MV-4-11 (cell line): ENCODE results near the gene PAK1.
"Not testable (repeated sequence)": the region's sequence is repeated elsewhere in the genome, so short reads cannot be mapped to it uniquely, and the experiment has no call there.

Experiments
- DNase-seq: peaks from one replicate; lab custom pipeline; 2025; lab: John Stamatoyannopoulos, UW

The PAK1 gene

DNA sequence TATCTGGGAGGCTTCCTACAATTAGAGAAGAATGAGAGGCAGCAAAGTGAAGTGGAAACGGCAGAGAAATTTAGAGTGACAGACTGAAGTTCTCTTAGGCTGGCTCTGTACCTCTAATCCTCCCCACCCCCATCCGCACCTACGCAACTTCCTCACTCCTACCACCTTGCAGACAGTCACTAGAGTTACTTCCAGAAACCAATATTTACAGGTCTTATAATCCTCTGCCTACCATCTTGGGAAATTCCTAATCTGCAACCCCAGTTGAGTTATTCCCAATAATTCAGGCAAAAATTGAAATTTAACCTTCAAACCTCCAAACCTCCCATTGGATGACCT, 71.7 kb downstream of the PAK1 start:
- no peak for DNase-seq

DNA sequence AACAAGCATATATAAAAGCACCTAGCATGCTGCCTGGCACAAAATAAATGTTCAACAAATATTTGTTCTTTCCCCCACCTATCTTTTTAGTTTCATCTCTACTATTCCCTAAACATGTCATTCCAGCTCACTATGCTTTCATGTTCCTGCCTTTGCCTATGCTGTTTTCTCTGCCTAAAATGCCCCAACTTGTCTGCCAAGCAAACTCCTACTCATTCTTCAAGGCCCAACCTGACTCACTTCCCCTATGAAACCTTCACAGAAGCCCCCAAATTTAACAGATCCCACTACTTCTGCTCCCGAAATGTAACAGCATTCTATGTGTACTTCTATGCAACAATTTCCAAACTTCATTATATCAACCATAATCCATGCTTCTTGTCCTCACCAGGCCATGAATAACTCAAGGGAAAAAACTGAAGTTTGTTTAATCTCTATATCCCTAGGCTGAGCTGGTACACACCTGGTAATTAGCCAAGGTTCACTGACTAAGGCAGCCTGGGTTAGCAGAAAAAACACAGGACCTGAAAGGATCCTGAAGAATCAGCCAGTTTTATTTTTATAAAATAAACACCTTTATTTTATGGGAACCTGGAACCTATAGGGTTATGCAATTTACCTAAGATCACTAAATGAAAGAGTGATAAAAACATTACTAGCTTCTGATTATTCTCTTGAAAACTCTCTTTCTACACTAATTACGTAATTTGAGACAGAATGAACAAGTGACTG, 72.2 kb downstream of the PAK1 start:
- DNase-seq = no peak

DNA sequence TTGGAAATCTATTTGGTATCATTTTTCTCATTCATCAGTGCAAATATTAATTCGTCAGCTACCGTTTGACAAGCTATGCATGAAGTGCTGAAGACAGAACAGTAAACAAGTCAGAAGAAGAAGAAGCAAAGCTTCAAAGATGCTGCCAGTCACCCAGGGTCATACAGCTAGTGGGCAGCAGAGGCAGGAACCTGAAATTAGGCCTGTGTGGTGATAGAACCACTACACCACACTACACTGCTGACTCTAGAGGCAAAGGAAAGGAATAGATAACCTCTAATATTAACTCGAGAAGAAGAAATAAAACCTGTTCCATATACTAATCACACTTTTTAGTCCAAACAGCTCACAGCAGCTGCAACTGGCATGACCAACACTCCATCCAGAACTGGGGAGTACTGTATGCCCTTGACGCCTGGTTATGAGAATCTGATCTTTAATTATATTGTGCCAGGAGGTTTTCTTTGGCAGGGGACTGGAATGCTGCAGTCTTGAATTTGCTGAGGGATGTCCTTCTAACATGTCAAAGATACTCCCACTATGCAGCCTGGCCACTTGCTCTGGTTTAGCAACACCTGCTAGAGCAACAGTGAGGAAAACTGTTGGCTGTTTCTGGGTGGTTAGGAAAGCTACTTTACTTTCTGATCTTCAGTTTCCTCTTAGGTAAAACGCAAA, 73.0 kb downstream of the PAK1 start:
- DNase-seq = no peak

DNA sequence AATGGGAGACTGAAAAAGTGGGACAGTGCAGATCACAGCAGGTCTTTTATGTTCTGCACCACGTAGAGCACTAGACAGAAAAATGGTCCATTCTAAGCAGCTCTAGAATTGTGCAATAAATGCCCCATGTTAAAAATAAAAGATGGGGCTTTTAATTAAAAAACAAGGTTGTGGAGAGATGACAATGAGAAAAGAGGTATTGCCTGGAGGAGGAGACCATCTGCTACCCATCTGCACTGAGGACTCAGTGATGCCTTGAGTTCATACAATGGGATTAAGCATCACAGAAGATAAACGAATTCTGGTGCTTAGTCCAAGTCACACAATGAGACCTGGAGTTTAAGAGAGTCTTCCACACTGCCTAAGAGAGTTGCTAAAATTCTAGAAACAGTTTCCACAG, 73.6 kb downstream of the PAK1 start:
- no peak for DNase-seq

DNA sequence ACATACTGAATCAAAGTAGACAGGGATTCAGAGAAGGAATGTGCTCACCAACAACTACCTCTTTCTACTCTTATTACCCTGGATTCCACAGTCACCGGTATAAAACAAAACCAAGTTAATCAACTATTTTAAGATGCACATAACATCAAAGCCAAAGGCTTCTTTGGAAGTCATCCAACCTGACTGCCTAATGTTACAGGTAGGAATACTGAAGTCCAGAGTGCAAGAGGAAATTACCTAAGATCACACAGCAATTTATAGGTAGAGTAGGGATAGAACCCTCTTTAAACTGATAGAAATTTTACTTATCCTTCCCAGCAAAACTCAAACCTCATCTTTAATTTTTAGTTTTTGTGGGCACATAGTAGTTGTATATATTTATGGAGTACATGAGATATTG, 76.3 kb downstream of the PAK1 start:
- DNase-seq = no peak

DNA sequence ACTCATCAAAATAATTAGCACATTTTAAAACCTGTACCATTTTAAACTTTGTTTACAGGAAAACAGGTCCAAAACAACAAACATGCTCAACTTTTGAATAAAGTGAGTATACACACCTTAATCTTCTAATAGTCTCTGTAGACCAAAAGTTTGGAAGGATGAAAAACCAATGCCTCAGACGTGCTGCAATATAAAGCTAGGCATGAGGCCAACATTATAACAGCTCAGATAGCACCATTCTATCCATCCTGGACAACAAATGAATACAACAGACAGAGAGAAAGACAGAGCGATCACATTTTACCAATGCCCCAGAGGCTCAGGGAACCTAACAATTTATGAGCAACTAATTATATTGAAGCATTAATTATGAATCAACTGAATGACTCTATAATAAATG, 77.0 kb downstream of the PAK1 start:
- DNase-seq = no peak

DNA sequence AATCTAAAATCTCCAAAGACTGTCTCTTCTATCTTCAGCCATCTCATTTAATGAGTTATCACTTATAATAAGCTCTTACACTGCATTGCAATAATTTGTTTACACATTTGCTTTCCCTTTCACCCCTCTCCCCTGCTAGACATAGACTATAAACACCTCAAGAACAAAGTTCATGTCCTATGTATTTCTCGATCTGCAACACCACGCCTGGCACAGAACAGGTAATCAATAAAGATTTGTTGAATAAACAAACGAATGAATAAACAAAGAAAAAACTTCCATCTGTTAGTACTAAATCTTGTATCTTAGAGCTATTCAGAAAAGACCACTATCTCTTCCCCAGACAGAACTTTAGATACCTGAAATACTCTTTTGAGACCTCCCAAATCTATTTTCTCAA, 77.6 kb downstream of the PAK1 start:
- DNase-seq = no peak

DNA sequence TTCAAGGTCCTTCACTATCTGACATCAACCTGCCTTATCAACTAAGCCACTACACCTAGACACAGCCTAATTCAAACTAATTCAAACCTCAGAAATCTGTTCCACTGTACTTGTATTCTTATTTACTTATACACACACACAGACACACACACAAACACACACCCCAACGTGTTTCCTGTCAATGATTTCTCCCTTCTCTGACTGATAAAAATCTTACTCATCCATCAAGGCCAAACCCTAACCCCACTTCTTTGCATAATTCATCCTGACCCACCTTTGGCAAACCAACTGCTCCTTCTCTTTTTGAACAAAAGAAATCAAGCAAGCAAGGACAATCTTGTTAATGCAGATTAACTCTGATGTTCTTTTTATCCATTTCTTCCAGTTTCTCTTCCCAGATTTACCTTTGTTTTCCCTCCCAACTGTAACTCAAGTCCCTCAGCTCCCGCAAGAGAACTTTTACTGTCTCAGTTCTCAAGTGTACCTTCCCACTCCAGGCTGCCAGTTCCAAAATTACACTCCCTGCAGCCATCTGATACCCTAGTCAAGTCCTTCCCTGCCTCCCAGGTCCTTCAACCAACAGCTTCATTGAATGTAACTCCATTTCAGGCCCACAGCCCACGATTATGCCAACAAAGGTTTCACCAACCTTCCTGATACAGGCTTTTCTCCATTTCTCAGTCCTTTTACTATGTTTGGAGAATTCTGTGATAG, 78.3 kb downstream of the PAK1 start:
- no peak for DNase-seq

DNA sequence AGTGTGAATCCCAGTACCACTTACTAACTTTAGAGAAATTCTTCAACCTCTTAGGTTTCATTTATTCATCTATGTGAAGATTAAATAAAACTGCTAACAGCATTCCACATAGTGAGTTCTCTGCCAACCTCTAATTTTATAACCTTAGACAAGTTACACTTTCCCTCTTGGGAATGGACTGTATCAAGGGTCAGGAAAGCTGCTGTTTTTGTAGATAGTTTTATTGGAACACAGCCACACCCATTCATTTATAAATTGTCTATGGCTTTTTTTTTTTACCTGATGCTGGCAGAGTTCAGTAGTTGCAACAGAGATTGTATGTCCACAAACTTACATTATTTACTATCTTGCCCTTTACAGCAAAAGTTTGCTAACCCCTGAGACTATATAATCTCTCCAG, 81.1 kb downstream of the PAK1 start:
- no peak for DNase-seq

DNA sequence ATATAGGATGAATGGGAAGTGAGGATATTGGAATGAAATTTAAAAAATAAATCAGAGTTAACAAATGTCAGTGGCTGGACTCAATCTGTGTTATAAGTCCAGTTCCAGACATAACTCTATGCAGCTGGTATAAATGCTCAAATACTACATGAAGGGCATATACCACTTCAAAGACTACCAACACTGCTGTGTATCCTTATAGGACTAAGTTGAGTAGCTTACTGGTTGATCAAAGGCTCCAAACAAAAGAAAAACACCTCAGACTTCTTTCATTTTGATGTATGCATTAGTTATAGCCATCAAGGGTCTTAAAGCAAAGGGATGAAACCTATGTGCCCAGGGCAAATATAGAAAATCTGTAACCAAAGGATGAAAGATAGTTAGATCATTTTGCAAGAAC, 86.2 kb downstream of the PAK1 start:
- no peak for DNase-seq

DNA sequence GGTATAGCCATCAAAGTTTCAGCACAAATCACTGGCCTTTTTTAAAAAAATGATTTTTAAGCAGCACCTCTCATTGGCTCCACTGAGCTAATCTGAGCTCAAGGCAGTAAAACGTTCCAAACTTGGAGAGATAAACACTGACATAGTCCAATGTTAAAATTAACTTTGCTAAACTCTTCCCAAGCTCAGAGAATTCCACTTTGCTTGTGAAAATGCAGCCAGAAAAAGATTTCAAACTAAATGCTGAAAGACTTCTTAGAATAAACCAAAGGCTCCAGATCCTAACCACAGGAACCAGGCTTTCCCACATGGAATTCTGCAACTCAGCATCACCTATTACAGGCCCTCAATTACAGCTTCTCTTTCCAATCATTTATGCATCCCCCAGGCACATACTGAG, 87.7 kb downstream of the PAK1 start:
- DNase-seq = no peak

DNA sequence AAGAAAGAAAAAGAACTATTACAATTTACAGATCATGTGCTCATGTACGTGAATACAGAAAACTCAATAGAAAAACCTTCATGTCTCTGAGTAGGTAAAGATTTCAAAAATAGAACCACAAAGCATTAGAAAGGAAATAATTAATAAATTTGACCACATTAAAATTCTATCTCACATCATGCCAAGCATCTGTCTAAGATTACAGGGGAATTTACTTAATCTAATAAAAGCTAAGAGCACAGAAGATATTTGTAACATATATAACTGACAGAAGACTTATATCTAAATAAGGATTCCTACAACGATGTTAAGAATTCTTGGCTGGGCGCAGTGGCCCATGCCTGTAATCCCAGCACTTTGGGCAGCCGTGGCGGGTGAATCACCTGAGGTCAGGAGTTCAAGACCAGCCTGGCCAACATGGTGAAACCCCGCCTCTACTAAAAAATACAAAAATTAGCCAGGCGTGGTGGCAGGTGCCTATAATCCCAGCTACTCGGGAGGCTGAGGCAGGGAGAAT, 88.6 kb downstream of the PAK1 start:
- DNase-seq = not testable (repeated sequence)

DNA sequence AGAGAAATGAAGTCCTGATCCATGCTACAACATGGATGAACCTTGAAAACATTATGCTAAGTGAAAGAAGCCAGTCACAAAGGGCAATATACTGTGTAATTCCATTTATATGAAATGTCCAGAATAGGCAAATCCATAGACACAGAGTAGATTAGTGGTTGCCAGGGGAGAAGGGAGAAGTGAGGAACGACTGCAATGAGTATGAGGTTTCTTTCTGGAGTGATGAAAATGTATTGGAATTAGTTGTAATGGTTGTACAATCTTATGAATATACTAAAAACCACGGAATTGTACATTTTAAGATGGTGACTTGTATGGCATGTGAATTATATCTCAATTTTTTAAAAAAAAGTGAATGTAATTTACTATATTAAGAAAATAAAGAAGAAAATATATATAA, 89.3 kb downstream of the PAK1 start:
- DNase-seq = no peak

DNA sequence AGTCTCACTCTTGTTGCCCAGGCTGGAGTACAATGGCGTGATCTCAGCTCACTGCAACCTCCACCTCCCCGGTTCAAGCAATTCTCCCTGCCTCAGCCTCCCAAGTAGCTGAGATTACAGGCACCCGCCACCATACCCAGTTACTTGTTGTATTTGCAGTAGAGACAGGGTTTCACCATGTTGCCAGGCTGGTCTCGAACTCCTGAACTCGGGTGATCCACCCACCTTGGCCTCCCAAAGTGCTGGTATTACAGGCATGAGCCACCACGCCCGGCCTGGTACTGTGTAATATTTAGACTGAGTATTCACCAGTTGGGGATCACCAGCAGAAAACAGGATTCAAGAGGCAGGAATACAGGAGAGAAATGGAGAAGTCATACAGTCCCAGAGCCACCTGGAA, 90.5 kb downstream of the PAK1 start:
- not testable (repeated sequence) for DNase-seq

DNA sequence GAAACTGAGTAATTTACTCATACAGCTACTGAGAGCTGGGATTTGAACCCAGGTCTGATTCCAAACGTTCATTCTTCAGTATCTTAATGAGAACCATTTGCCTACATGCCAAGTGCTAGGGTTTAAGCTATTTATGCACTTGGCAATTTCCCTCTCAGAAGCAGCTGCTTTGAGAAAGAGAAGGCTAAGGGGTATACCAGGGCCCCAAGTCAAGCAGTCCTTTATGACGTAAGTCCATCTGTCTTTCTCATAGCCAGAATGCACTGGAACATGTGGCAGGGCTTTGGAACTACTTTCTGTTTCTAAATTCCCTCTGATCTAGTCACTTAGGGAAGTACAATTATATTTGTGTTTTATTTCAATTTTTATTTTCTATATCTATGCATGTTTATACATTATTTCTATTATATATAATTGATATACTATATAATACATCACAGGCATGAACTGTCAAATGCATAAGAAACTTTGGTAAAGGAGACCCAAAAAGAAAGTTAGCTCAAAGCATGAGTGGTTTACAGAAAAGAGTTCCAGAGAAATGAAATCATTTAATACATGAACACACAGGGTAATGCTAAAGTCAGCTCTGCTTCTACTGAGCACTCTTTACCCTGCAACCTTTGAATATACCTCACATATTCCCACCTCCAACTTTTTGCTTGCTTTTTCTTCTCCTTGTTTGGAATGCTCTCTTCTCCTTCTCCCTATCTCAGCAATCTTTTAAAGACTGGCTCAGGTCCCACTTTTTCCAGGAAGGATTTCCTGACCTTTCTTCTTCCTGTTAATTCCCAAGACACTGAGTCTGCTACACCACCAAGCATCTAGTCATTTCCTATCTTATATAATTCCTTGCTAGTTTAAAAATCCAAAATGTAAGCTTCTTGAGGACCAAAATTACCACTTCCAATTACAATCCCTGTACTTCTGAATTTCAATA, 91.9 kb downstream of the PAK1 start:
- DNase-seq = peak; percentile 73

DNA sequence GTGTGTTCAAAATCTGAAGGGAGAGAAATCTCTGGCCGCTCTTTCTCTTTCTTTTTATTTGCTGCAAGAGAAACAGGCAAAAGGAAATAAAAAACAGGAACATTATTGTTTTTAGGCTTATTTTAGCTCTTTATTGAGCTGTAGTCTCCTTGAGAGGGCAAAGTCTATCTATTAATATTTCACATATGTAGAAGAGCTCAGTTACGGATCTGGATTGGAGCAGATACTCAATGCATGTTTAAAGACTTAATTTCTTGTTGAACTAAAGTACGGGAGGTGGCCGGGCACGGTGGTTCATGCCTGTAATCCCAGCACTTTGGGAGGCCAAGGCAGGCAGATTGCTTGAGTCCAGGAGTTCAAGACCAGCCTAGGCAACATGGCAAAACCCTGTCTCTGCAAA, 94.0 kb downstream of the PAK1 start:
- DNase-seq = no peak

DNA sequence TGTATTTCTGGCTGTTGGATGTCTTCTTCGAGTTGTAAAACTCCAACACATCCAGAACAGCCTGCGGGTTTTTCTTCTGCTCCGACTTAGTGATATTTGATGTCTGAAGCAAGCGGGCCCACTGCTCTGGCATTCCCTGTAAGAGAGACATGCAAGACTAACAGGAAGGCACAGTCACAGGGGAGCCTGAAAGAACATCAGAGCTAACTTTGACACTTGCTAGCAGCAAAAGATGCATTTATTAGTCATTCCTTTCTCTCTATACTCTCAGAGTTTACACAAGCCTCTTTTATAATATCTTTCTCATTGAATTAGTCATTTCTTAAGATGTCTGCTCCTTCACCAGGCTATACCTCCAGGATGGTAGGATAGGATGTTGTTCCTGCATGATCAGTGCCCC, 94.6 kb downstream of the PAK1 start:
- no peak for DNase-seq

DNA sequence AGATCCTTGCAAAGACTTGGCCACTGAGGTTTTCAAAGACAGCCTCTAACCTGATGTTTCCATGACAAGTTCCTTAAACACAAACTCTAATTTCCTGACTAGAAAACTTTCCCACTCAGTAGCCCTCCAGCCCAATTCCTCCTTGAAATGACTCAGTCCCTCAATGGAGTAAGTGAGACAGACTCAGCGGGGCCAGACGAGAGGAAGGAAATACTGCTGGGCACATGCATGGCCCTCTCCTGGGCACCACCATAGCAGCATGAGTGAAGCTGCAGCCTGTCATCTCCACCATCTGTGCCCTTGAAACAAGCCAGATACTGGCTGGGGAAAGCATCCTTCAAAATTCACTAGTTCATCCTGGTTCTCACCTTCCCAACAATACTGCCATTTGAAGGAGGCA, 96.2 kb downstream of the PAK1 start:
- no peak for DNase-seq

DNA sequence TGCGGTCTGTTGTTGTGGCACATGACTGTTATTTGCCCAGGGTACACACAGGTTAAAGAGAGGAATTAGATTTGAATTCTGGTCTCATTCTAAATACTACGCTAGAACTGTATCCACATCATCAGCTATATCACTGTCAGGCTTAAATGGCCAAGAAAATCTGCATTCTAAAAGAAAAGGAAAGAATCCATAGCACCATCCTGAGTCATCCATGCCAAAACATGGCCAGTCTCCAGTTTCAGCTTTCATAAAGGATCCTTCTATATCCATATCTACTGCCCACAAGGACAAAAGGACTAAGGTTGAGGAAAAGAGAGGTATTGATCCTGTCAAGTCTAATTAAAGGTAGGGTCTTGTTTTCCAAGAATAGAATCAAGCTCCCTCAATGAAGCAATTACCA, 98.8 kb downstream of the PAK1 start:
- DNase-seq = no peak

DNA sequence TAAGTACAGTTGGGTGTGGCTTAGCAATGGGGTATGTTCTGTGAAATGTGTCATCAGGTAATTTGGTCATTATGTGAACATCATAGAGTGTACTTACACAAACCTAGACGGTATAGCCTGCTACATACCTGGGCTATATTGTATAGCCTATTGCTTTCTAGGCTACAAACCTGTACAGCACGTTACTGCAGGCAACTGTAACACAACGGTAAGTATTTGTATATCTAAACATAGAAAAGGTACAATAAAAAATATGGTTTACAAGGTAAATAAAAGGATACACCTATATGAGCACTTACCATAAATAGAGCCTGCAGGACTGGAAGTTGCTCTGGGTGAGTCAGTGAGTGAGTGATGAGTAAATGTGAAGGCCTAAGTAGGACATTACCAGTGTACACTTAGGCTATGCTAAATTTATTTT, 99.3 kb downstream of the PAK1 start:
- DNase-seq = no peak

DNA sequence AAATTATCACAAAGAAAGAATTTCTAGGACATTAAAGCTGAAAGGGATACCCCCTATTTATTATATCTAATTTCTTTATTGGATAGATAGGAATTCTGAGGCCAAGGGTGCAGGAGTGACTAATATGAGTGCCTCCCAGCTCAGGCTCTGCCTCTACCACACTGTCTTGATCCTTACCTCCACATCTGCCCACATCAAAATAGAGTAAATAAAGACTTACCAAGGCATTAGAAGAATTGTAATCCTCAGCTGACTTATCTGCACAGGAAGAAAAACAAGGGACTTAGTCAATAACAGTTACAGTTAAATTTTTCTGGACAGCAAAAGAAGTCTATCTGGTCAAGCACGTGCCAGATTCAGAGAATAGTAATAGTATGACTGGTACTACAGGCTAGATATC, 99.8 kb downstream of the PAK1 start:
- DNase-seq = no peak

DNA sequence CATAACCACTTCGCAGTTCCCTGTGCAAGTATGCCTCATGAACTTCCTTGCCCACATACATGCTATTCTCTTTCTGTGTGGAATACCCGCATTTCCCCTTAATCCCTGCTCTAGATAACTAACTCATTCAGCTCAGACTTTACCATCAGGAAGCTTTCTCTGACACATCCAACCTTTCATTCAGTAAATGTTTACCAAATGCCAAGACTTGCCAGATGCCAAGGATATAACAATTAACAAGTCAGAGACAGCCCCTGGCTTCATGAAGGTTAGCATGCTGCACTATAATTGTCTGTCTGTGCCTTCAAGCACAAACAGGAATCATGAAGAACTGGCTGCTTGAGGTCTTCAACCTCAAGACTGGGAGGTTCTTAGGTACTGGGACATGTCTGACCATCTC, 101.2 kb downstream of the PAK1 start:
- DNase-seq = no peak
